ENCODE results near the gene LAT.

DNA sequence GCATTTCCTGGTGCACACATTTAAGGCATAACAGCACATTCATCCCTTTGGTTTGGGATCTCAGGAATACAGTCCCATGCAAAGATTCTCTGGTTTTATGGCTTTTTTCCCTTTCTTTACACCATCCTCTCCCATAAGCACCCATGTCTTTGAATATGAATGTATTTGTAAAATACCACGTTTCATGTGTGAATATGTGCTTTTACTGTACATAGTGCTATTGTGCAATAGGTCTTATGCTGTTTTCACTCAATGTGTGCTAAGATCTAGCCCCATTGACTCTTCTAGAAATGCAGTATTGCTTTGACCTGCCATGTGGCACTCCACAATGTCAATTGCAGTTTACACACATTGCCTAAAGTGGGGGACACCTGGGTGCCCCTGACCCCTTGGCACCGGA is 20.4 kb upstream of the LAT start:
- TF ChIP-seq, protein P1, sequence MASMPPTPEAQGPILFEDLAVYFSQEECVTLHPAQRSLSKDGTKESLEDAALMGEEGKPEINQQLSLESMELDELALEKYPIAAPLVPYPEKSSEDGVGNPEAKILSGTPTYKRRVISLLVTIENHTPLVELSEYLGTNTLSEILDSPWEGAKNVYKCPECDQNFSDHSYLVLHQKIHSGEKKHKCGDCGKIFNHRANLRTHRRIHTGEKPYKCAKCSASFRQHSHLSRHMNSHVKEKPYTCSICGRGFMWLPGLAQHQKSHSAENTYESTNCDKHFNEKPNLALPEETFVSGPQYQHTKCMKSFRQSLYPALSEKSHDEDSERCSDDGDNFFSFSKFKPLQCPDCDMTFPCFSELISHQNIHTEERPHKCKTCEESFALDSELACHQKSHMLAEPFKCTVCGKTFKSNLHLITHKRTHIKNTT (CRISPR knock-in tag; IDR thresholded peaks at IDR 0.05), result no peak
- TF ChIP-seq TAF1 (CRISPR knock-in tag; IDR thresholded peaks at IDR 0.05) (no peak), POLR2A (IDR thresholded peaks at IDR 0.05; ENCODE audit: insufficient read depth in 1 of 2, low read depth in 2 of 2, low read length in 2 of 2) (no peak), ATF7-NPFF (CRISPR knock-in tag; IDR thresholded peaks at IDR 0.05; ENCODE audit: low read depth) (no peak), CTCF (CRISPR knock-in tag; IDR thresholded peaks at IDR 0.05) (no peak), ZMYM2 (CRISPR knock-in tag; IDR thresholded peaks at IDR 0.05) (no peak), SIN3A (IDR thresholded peaks at IDR 0.05; ENCODE audit: borderline replicate concordance, low read depth, low read length) (no peak), KAT2B (IDR thresholded peaks at IDR 0.05; ENCODE audit: borderline replicate concordance, low read depth, low read length) (no peak), FOXC1 (CRISPR knock-in tag; IDR thresholded peaks at IDR 0.05; ENCODE audit: borderline replicate concordance) (no peak), CAMTA2 (CRISPR knock-in tag; IDR thresholded peaks at IDR 0.05; ENCODE audit: borderline replicate concordance) (no peak), CEBPB (IDR thresholded peaks at IDR 0.05; ENCODE audit: borderline replicate concordance, low read depth, low read length) (peak; percentile 88), ZNF644 (CRISPR knock-in tag; IDR thresholded peaks at IDR 0.05; ENCODE audit: low read depth) (no peak), ZFAT (CRISPR knock-in tag; conservative IDR thresholded peaks at IDR 0.05) (no peak)

Data from HepG2 (cell line).